Epidermal melanocyte (primary cell): ENCODE data around the gene DCDC2C.

ENCODE experiments used
- DNase-seq: peaks from one replicate; pipeline ENCODE4 v3.0.0; 2011; ENCODE audit warnings: low spot score; ENCODE audit not compliant: insufficient read length

DCDC2C gene

GRCh38 chr2:3742743-3743508 lies 39.6 kb downstream of the DCDC2C start:
- no peak for DNase-seq

DNA sequence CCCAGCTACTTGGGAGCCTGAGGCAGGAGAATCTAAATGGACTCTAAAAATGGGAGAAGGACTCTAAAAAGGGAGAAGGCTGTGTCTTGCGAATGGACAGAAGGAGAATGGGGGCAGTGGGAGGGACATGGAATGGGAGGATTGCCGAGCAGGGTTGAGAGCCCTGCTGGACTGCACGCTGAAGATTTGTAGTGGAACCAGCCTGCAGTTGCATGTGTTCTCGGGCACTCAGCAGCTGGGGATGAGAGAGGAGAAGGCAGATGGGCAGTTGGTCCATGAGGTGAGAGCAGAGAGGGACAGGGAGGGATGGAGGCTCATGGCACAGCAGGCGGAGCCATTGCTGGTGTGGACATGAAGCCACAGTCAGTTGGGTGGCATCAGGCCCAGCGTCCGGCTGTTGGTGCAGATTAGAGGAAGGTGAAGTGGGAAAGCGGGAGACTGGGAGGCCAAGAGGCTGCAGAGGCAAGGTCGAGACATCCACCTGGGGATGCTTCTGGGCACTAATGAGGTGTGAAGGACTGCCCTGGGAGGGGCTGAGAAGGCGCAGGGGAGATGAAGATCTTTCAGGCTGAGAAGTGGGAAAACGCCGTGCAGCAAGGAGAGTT lies 40.7 kb downstream of the DCDC2C start:
- DNase-seq, result no peak

- DNase-seq, result no peak
Measured at GRCh38 chr2:3745920-3746319, 42.5 kb downstream of the DCDC2C start.

DNA sequence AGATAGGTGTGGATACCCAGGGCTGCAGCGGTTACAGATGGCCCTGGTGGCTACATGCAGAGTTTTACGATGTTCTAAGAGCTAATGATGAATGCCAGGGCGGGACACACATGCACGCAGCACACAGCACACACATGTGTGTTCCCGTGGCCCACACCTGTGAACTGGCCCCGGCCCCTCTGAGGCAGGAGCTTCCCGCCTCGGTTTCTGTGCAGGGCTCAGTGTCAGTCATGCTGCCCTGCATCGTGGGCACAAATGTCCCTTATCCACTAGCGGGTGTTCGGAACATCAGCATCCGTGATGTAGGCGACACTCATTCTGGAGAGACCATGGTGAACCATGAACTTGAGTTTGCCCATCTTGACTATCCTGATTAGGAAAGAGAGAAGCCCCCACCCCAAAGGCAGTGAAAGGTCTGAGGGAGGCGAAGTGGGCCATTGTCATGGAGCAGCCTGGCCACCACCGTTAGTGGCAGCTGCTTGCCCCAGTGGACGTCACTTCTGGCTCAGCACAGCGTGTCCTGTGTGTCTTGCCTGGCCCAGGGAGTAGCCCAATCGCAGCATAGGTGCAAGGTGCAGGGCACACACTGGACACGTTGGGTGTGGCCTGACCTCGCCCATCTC lies 43.8 kb downstream of the DCDC2C start:
- DNase-seq, result no peak

- DNase-seq, result no peak
Measured at GRCh38 chr2:3747826-3748225, 44.5 kb downstream of the DCDC2C start.

DNA sequence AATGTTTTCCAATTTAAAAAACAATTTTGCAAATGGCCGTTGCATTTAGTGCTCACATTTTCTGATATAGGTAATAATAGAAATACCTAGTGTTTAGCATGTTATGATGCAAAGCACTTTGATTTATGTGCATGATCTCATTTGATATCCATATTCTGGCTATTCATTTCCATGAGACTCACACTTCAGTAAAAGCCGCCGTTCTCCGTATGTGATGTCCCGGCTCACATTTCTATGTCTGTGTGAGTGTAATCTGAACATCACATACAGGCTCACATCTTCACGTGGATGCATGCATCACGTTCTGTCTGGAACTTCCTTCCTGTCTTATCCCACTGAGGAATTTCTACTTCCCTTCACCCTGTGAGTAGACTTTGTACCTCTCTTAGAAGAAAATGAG lies 45.8 kb downstream of the DCDC2C start:
- no peak for DNase-seq

DNA sequence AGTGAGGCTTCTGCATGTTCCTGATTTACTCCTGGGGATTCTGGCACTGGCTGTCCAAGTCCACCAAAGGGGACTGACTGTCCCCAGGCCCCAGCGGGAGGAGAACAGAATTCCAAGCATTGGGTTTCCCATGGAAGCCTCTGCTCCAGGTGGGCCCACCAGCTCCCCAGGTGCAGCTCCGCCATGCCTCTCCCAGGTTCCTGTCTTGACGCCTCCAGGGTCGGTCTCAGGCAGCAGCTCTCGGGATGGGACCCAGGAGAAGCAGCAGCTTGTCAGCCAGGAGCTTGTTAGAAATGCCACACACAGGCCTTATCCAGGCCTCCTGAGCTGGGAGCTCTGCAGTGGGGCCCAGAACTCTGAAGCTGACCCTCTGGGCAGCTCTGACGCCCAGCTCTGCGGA lies 47.9 kb downstream of the DCDC2C start:
- DNase-seq, result no peak

GRCh38 chr2:3751806-3752205 lies 48.4 kb downstream of the DCDC2C start:
- DNase-seq, result no peak

DNA sequence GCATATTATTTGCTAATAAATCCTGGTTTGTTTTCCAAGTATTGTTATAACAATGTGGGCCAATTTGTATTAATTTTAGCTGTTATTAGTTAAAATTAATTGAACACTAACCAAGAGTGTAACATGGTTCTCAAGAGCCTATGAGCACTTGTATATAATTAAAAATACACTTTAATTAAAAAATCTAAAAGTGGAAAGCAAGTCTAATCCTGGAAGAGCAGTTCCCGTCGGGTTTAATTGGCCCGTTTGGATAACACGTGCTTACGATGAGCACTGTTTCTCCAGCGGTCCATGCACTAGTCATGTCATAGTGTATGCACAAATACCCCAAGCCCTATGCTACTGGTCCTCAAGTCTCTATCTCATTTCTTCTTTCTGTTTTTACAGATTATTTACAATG lies 49.0 kb downstream of the DCDC2C start:
- no peak for DNase-seq

- no peak for DNase-seq
Measured at GRCh38 chr2:3753561-3753960, 50.2 kb downstream of the DCDC2C start.

DNA sequence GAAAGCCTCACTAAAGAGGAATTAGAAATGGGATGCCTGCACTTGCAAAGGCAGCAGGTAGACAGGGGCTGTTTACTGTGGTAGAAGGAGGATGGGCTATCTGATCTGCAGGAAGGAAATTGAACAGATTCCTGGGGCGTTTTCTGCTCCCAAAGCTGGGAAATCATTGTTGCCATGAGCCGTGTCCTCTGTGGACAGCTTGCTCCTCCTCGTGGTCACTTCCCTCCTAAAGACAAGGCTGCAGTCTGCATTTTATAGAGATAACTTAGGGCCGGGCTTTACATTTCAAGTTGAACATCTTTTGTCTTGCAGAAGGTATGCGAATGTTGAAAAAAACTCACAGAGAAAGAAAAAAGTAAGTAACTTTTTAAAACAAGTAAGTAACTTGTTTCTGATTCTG lies 50.9 kb downstream of the DCDC2C start:
- DNase-seq, result no peak

GRCh38 chr2:3754795-3755194 lies 51.4 kb downstream of the DCDC2C start:
- no peak for DNase-seq

DNA sequence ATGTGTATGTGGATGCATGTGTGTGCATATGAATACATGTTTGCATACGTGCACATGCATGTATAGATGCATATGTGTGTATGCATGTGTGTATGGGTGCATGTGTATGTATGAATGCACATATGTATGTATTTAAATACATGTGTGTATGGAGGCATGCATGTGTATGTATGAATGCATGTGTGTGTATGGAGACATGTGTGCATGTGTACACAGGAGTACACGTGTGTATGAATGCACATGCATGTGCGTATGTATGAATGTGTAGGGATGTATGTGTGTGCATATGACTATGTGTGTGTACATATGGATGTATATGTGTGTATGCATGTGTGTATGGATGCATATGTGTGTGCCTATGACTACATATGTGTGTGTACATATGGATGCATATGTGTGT lies 51.9 kb downstream of the DCDC2C start:
- no peak for DNase-seq

DNA sequence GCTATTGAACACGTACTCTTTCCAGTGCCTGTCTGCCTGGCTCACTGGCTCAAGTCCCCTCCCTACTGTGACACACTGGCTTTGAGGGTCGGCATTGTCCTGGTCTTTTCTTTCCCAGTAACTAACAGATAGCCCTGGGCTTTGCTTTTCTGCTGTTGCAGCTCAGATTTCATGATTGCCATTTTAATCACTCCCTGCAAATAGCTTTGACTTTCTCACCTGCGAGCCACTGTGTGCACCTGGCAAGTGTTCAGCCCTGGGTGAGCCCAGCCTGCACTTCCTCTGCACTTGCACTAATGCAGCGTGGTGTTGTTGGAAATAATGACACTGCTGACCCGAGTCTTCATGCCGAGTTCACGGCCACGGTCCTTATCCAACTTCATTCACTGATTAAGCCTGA lies 52.9 kb downstream of the DCDC2C start:
- no peak for DNase-seq

- DNase-seq, result no peak
Measured at GRCh38 chr2:3758906-3759305, 55.5 kb downstream of the DCDC2C start.

DNA sequence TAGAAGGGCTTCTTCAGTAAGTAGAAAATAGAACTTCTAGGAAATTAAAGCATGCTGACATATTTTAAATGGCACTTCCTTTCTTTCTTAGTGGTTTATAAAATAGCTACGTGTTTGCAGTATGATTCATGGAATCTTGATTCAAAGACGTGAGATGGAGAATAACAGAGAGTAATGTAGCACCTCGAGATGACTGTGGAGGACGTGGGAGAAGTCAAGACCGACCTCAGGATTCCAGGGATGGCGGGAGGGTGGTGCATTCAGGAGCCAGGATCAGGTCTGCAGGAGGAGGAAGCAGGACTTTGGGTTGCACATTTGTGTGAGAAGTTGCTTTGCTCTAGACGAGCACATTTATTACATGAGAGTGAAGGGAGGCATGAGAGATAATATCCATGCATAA lies 56.0 kb downstream of the DCDC2C start:
- DNase-seq, result no peak

GRCh38 chr2:3759761-3760160 lies 56.4 kb downstream of the DCDC2C start:
- DNase-seq, result no peak

DNA sequence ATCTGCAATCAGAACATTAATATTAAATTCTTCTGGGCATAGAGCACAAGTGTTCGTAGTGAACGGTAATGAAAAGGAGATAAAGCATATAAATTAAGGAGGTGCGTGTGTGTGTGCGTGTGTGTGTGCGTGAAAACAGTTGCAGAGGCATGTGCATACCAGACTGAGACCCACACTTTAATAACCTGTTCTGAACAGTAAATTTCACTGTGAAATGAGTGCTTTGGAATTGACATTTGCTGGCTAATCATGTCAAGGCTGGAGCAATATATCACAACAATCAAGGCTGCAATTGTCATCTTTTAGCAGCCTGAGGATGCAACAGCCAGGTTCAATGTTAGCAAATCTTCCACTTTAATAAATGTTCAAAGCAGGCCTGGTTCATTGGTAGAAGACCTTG lies 57.9 kb downstream of the DCDC2C start:
- no peak for DNase-seq

GRCh38 chr2:3762771-3763447 lies 59.5 kb downstream of the DCDC2C start:
- DNase-seq, result no peak

GRCh38 chr2:3766824-3767223 lies 63.4 kb downstream of the DCDC2C start:
- DNase-seq, result no peak

- no peak for DNase-seq
Measured at GRCh38 chr2:3768960-3769765, 65.8 kb downstream of the DCDC2C start.
